Bone marrow (tissue), 2 donors: Measurements from ENCODE around the gene SIL1.
"Not testable (repeated sequence)": the region's sequence is repeated elsewhere in the genome, so short reads cannot be mapped to it uniquely, and the experiment has no call there.

Source experiments
- DNase-seq, 2 donors: peaks; one replicate each; lab custom pipeline; 2025; lab: John Stamatoyannopoulos, UW

SIL1 gene

DNA sequence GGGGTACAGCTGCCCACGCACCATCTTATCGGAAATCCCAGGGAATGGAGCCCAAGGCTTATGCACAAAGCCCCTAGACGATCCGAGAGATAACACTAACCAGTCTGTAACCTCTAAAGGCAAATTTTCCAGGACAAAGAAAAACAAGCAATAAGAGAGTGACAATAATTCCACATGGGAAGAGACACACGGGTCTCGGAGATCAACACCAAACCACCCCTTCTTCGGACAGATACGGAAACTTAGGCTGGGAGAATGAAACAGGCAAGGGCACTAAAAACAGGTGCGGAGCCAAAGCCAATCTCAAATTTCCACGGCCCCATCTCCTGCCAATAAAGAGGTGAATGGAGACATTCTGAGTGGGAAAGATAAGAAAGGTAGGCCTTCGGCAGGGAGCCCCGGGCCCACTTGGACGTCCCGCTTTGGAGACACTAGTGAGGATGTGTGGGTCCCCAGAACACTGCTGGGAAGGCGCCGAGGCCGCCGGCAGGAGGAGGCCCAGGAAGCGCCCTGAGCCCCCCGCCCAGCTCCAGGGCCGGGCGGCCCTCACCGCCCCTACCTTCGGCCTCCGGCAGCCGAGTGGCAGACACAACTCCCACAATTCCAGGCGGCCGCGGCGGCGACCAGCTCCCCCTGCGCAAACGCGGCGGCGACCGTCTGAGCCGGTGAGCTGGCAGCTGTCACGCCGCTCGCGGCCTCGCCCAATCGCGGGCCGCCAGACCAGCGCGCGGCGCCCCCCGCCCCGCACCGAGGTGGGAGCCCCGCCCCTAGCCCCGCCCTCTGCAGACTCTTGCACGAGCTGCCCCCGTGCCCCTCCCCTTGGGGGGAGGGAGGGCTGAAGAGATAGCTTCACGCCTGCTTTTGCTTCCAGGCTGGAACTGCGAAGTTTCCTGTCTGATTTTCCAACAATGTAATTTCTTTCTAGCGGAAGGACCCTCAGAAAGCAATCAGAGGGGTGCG, at the start of gene SIL1:
SIL1 (minus strand) TSS at position 659 of the 960 bp plus-strand sequence. CDS start 70,525 bp downstream, outside the sequence.
- DNase-seq = peak; percentile 82 to 87

DNA sequence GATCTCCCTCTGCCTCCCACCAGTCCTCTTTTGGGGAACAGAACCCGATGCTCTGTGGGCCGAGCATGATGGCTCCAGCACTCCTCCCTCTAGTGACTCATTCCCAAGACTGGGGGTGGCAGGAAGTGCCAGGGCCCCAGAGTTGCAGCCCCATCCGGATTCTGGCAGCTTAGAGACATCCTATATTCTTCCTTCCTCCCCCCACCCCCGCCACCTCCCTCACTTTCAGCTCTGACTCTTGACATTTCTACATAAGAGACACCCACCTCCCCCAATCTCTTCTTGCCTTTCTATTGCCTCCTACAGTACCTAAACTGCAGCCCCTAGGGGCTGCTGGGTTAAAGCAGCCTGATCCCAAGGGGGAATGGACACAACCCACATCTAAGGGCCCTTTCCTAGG, 48.2 kb upstream of the SIL1 start:
- DNase-seq = peak; percentile 8 to 95

DNA sequence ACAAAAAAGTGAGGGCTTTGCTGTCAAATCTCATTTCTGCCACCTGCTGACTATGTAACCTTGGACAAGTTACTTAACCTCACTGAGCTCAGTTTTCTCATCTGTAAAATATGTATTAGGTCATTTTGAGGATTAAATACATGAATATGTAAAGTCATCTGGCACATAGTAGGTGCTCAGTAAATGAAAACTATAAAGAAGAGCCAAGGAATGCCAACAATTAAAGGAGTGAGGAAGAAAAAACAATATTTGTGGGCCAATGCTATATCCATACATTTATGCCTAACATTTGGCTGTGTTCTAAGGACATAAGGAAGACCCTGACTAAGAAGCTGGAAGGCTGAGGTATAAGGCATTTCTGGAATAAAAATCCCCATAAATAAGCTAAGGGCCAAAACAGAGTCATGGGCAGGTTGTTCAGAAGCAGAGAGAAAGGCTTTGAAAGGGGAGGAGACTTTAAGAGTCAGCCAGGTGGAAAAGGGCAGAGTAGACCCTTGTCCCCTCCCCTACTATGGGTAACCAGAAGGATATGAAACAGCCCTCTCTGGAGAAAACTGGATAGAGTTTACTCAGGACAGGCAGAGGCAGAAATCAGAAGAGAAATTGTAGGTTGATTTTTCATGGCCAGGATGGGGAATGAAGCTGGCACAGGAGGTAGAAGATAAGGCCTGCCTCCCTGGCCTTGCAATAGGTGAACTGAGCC, 47.6 kb upstream of the SIL1 start:
- DNase-seq = no peak

DNA sequence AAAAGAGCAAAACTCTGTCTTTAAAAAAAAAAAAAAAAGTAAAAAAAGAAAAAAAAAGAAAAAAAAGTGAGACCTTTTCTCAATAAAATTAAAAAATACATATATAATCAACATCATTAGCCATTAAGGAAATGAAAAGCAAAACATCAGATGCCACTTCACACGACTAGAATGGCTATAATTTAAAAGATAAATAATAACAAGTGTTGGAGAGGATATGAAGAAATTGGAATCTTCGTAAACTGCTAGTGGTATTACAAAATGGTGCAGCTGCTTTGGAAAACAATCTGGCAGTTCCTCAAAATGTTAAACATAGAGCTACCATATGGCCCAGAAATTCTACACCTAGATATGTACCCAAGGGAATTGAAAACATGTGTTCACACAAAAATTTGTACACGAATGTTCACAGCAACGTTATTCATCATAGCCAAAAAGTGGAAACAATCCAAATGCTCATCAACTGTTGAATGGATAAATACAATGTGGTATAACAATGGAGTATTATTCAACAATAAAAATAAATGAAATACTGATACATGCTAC, 45.3 kb upstream of the SIL1 start:
- DNase-seq = no peak

DNA sequence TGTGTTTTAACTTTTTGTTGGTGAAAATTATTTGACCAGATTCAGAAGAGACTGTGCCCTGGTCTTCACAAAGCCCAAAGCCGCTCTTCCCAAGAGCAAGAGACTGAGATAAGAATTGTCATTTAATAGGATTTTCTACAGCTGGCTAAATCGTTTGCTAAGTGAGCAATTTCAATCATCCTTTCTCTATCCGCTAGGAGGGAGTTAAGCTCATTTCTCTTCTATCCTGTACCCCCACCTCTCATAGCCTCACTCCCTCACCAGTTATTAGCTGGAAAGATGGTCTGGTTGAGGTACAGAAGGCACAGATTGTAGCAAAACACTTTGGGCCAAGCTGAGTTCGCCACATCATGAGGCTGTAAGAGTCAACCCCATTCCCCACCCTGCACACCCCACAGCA, 43.0 kb upstream of the SIL1 start:
- no peak for DNase-seq

DNA sequence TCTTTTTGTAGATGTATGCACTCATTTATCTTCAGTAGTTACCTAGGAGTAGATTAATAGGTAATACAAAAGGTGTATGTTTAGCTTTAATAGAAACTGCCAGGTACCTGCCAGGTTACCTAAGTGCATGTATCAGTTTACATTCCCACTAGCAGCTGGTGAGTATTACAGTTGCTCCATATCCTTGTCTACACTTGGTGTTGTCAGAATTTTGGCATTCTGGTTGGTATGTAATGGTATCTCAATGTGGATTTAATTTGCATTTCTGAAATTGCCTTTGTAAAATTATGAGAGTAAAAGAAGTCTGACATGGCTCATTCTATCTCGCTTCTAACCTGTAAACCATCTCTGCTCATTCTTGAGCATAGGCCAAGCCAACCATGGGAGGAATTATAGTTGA, 38.3 kb upstream of the SIL1 start:
- no peak for DNase-seq

DNA sequence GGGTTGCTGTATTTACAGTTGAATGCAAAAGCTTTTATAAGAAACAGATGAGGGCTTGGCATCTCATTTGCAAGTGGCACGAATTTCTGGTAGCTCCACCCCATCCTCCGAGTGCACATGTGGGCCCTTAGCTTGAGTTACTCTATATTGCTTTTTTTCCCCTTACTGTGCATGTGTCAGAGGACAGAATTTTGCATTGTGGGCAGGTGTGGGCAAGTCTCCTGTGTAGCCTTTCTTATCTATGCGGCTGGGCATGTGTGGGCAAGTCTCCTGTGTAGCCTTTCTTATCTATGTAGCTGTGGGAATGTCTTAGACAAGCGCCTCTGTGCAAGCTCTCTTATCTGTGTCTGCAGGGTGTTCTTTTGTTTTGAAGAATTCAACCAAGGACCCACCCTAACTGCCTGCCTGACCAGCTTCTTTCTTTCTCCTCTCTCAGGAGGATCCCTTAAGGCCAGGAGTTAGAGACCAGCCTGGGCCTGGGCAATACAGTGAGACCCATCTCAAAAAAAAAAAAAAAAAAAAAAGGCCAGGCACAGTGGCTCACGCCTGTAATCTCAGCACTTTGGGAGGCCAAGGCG, 34.1 kb upstream of the SIL1 start:
- DNase-seq = no peak

DNA sequence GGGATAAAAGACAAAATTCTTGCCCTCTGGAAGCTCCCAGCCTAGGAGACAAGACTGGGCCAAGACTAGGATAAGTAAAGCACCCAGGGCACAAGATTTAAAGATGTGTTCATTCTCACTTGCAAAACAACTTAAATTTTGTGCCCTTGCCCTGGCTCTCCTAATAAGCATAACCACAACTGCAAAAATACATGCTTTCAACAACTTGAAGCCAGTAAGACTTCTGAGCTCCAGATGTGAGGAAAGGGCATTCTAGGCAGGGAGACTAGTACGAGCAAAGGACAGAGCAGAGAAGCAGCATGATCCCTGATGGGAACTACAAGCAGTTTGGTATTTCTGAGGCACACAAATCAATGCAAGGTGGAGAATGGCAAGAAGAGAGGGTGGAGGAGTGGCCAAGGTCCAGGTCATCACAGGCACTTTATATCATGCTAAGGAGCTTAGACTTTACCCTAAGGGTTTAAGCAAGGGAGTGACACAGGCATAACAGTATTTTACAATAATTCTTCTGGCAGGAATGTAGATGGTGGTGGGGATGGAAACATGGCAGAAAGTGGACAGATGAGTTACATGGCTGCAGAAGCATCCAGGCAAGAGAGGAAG, 30.1 kb upstream of the SIL1 start:
- DNase-seq = no peak

DNA sequence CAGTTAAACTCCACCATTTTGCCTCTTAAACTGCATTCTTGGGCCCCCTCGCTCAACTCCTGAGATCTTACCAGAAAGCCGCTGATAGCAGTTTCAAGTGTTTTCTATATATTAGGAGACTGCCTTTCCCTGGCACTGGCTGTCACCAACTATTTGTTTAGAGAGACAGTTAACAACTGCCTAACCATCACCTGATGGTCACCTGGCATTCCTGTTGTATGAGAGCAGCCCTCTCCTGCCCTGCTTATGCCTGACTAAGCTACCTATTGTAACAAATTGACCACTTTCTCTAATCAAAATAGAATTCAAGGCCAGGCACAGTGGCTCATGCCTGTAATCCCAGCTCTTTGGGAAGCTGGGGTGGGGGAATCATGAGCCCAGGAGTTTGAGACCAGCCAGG, 28.0 kb upstream of the SIL1 start:
- DNase-seq = no peak

DNA sequence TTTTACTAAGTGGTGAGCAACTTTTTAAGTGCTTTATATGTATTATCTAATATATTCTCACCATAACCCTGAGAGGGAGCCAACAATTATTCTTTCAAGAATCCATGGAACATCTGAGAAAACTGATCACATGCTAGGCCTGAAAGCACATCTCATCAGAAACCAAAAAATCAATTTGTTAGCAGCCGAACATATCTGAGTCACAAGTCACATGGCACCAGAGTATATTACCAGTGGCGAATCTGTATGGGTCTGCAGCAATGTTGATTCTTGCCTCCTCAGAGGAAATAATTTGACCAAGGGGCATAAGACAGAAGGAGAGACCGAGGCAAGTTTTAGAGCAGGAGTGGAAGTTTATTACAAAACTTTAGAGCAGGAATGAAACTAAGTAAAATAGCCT, 25.3 kb upstream of the SIL1 start:
- no peak for DNase-seq

DNA sequence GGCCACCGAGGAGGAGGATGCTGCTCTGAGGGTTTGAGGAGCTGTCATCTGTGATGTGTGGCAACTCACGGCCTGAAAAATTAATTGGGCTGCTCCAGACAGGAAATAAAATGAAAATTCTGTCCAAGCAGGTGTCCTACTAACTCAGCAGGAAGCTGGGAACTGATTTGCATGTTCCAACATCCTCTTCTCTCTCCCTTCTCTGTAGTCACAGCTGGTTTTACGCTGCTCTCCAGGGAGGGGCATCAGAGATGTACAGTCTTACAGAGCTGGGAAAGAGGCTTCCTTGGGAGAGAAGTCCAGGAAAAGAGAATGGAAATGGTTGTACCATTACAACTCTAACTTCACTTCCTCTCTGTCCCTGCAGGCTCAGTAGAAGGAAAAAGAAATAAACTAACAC, 24.2 kb upstream of the SIL1 start:
- DNase-seq = no peak

DNA sequence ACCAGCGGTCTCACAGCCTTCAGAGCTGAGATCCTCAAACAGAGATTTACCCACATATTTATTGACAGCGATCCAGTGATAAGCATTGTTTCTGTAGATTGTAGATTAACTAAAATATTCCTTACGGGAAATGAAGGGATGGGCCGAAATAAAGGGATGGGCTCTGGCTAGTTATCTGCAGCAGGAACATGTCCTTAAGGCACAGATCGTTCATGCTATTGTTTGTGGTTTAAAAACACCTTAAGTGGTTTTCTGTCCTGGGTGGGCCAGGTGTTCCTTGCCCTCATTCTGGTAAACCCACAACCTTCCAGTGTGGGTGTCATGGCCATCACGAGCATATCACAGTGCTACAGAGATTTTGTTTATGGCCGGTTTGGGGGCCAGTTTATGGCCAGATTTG, 19.9 kb upstream of the SIL1 start:
- not testable (repeated sequence) for DNase-seq

DNA sequence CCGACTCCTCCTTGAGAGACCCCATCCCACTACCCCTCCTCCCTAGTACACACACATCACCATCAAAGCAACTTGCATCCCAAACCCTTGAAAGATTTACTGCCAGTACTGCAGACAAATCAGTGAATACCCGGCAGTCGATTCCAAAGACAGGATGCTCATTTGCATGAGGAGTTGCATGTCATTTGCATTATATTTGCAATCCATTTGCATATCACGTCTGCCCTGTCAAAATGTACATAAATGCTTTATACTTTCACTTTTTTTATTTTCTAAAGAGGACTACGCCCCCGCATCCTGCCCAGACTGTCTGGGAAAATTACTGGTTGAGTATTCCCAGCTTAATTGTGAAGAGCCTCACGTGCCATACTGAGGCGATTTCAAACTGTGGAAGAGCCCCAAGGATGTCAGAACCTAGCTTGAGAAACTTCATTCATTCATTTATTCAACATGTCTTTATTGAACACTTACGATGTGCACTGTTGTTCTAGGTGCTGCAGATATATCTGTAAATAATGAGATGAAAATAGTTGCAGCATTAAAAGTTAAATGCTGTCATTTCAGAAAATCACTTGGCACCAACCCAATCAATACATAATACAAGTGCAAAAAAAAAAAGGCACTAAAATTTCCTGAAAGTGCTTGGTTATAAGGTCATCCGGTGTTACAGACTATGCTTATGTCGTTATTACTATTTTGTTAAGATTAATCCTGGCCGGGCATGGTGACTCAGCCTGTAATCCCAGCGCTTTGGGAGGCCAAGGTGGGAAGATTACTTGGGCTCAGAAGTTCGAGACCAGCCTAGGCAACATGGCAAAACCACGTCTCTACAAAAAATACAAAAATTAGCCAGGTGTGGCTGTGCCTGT, 17.2 kb upstream of the SIL1 start:
- DNase-seq = no peak

DNA sequence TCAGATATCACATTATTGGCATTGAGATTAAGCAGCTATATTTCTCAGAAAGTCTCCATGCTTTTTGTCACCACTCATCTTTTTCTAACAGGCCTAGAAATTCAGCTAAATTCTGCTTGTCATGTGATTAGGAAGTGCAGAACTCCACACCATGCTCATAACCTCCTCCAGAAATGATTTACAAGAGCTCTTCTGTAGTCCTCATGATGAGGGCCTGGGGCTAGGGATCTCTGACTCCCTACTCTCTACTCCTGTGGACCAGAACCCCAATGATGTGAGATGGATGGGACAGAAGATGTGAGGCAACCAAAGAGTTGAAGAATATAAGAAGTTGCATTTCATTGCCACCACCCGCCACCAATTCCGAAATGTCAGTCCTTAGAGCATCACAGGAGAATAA, 16.5 kb upstream of the SIL1 start:
- no peak for DNase-seq

DNA sequence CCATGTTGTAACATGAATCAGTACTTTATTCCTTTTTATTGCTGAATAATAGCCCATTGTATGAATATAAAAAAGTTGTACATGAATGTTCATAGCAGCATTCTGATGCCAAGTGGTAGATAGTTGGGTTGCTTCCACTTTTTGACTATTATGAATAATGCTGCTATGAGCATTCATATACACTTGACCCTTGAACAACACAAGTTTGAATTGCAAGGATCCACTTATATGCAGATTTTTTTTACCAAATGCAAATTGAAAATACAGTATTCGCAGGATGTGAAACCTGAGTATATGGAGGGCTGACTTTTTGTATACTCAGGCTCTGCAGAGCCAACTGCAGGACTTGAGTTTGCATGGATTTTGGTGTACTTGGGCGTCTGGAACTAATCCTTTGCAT, 14.7 kb upstream of the SIL1 start:
- no peak for DNase-seq

DNA sequence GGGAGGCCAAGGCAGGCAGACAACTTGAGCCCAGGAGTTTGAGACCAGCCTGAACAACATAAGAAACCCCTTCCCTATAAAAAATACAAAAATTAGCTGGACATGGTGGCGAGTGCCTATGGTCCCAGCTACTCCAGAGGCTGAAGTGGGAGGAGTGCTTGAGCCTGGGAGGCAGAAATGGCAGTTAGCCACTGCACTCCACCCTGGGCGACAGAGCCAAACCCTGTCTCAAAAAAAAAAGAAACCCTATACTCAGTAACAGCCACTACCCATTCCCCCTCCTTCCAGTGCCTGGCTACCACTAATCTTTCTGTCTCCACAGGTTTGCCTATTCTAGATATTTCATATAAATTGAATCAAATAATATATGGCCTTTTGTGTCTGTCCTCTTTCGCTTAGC, 14.3 kb upstream of the SIL1 start:
- DNase-seq = no peak

DNA sequence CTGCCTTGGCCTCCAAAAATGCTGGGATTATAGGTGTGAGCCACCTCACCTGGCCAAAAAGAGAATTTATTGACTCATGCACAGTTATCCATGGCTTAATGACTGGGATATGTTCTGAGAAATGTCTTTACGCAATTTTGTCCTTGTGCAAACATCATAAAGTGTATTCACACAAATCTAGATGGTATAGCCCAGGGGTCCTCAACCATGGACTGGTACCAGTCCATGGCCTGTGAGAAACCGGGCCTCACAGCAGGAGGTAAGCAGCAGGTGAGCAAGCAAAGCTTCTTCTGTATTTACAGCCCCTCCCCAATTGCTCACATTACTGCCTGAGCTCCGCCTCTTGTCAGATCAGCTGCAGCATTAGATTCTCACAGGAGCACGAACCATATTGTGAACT, 12.4 kb upstream of the SIL1 start:
- DNase-seq = no peak

DNA sequence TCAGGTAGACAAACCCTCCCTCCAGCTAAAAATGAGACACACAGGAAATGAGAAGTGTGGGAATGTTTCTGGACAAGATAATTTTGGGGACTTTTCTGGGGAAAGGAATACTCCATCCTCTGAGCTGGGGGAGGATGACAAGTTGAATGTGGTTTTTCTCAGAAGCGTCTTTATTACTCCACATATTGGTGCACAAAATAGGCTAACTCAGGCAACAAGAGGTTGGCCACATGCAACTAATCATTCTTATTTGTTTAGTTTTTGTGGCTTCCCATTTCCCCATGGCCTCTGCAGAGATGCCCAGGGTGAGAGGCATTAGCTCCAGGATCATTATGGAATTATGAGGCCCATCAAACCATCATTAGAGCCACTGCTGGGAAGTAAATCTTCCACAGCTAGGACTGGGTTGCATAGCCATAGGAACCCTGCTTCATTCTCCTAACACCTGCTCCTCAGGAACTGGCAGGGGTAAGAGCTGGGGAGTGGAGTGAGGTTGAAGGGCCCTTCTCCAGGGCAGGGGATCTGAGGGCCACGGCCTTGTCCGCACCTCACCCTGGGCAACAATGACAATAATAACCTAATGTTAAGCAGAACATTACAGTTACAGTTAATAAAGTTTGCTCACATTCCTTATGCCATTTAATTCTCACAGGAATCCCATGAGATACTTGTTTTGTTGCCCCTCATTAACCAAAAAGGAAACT, 9.3 kb upstream of the SIL1 start:
- DNase-seq = no peak

DNA sequence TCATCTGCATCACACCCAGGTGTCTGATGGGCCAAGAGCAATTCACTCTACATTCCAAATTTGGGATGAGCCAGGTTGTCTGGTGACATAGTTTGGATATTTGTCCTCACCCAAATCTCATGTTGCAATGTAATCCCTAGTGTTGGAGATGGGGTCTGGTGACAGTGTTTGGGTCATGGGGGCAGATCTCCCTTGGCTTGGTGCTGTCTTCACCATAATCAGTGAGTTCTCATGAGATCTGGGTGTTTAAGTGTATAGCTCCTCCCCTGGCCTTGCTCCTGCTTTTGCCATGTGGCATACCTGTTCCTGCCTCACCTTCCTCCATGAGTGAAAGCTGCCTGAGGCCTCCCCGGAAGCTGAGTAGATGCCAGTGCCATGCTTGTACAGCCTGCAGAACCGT, 7.4 kb upstream of the SIL1 start:
- no peak for DNase-seq

DNA sequence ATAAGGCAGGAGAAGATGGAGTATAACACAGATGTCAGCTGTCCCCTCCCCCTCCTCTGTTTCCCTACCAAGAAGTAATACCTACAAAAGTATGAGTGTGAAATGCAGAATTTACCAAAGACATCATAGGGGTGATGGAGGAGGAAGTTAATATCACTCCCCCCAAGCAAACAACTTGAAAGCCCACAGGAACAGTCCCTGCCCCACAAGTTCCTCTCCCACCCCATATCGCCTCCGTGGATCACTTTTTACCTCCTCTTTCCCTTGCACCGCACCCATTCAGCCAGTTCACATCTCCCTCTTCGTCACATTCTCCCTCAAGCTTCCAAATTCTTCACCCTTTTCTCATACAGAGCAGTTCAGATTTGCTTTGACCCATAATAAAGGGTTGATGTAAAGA, 7.0 kb upstream of the SIL1 start:
- DNase-seq = peak in 1 of 2 donors; percentile 52

DNA sequence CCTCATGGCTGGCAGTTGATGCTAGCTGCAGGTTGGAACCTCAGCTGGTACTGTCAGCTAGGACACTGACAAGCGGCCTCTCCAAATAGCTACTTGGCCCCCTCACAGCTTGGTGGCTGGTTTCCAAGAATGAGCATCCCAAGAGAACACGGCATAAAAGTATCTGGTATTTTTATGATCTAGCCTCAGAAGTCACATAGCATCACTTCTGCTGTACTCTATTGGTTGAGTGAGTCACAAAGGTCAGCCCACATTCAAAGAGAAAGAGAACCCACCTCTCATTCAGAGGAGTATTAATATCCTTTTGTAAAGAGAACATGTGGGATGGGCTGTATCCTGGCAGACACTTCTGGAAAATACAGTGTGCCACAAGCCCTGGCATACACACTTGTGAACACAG, 6.0 kb upstream of the SIL1 start:
- DNase-seq = no peak
